ENCODE data around the gene KLK3. TPM values are rescaled to one million over a fixed set of nuclear protein-coding genes. Genes with fewer than 3 reads are reported as not detected.

Gene KLK3
- total RNA-seq, 1 experiment from 2014 or later, result not detected

GRCh38 chr19:50880241-50880640 is 25.5 kb downstream of the KLK3 start:
- POLR2A ChIA-PET, result no interaction called here
- BruUV-seq (replicated peaks), result no TSS peak
- no peak for DNase-seq (ENCODE audit: unreplicated experiment)
- Mint-ChIP-seq H3K9me3 (ENCODE audit: unreplicated experiment) (peaks cover 9% of the 10 kb centered on the region), H3K27ac (ENCODE audit: low read depth, unreplicated experiment) (no peak overlapping the region), H3K27me3 (ENCODE audit: insufficient read depth, unreplicated experiment) (peaks cover 43% of the 10 kb centered on the region), H3K4me3 (ENCODE audit: unreplicated experiment) (no peak overlapping the region), H3K36me3 (ENCODE audit: insufficient read depth, unreplicated experiment) (peaks cover 4% of the 10 kb centered on the region), H3K4me1 (ENCODE audit: insufficient read depth, unreplicated experiment) (no peaks in the 10 kb centered on the region)
- intact Hi-C loops (cut with micrococcal nuclease), result no loop called here
- TF ChIP-seq CTCF (IDR thresholded peaks at IDR 0.05; ENCODE audit: unreplicated experiment), result no peak
- CTCF ChIA-PET, result no interaction called here

GRCh38 chr19:50882188-50882587 is 27.5 kb downstream of the KLK3 start:
- Mint-ChIP-seq H3K27me3 (ENCODE audit: insufficient read depth, unreplicated experiment) (peaks cover 51% of the 10 kb centered on the region), H3K4me3 (ENCODE audit: unreplicated experiment) (no peak overlapping the region), H3K4me1 (ENCODE audit: insufficient read depth, unreplicated experiment) (no peaks in the 10 kb centered on the region), H3K27ac (ENCODE audit: low read depth, unreplicated experiment) (no peak overlapping the region), H3K9me3 (ENCODE audit: unreplicated experiment) (peaks cover 12% of the 10 kb centered on the region), H3K36me3 (ENCODE audit: insufficient read depth, unreplicated experiment) (peaks cover 4% of the 10 kb centered on the region)
- POLR2A ChIA-PET, result no interaction called here
- TF ChIP-seq CTCF (IDR thresholded peaks at IDR 0.05; ENCODE audit: unreplicated experiment), result no peak
- CTCF ChIA-PET, result interaction anchor here (1.0 kb wide), 1 partner anchor 24 kb away, joined by 3 read pairs; no protein-coding TSS in a partner anchor
- DNase-seq (ENCODE audit: unreplicated experiment), result no peak
- intact Hi-C loops (cut with micrococcal nuclease), result no loop called here
- BruUV-seq (replicated peaks), result no TSS peak

GRCh38 chr19:50889638-50890037 is 34.9 kb downstream of the KLK3 start:
- ChIA-PET CTCF (interaction anchor here (0.6 to 1.5 kb wide), 2 partner anchors 16 to 1960 kb away, joined by 3 to 4 read pairs; no protein-coding TSS in a partner anchor), POLR2A (interaction anchor here (1.5 kb wide), 1 partner anchor 32 kb away, joined by 3 read pairs; no protein-coding TSS in a partner anchor)
- no peaks in the 10 kb centered on the region for H3K36me3 Mint-ChIP-seq (ENCODE audit: insufficient read depth, unreplicated experiment)
- no peak for TF ChIP-seq CTCF (IDR thresholded peaks at IDR 0.05; ENCODE audit: unreplicated experiment)
- no peak for DNase-seq (ENCODE audit: unreplicated experiment)
- no TSS peak for BruUV-seq (replicated peaks)
- H3K27ac Mint-ChIP-seq (ENCODE audit: low read depth, unreplicated experiment), result no peak overlapping the region
- intact Hi-C loops (cut with micrococcal nuclease), result no loop called here
- H3K9me3 Mint-ChIP-seq (ENCODE audit: unreplicated experiment), result peaks cover 7% of the 10 kb centered on the region
- peaks cover 17% of the 10 kb centered on the region for H3K27me3 Mint-ChIP-seq (ENCODE audit: insufficient read depth, unreplicated experiment)
- no peaks in the 10 kb centered on the region for H3K4me1 Mint-ChIP-seq (ENCODE audit: insufficient read depth, unreplicated experiment)
- no peak overlapping the region for H3K4me3 Mint-ChIP-seq (ENCODE audit: unreplicated experiment)

- no peak overlapping the region for H3K4me3 Mint-ChIP-seq (ENCODE audit: unreplicated experiment)
- no TSS peak for BruUV-seq (replicated peaks)
- peaks cover 7% of the 10 kb centered on the region for H3K9me3 Mint-ChIP-seq (ENCODE audit: unreplicated experiment)
- H3K36me3 Mint-ChIP-seq (ENCODE audit: insufficient read depth, unreplicated experiment), result no peaks in the 10 kb centered on the region
- intact Hi-C loops (cut with micrococcal nuclease), result no loop called here
- peaks cover 17% of the 10 kb centered on the region for H3K27me3 Mint-ChIP-seq (ENCODE audit: insufficient read depth, unreplicated experiment)
- no peak for TF ChIP-seq CTCF (IDR thresholded peaks at IDR 0.05; ENCODE audit: unreplicated experiment)
- ChIA-PET POLR2A (interaction anchor here (1.5 kb wide), 1 partner anchor 31 kb away, joined by 3 read pairs; no protein-coding TSS in a partner anchor), CTCF (interaction anchor here (0.6 to 1.5 kb wide), 3 partner anchors 15 to 71 kb away, joined by 3 to 5 read pairs (median 4); no protein-coding TSS in a partner anchor)
- H3K4me1 Mint-ChIP-seq (ENCODE audit: insufficient read depth, unreplicated experiment), result no peaks in the 10 kb centered on the region
- H3K27ac Mint-ChIP-seq (ENCODE audit: low read depth, unreplicated experiment), result no peak overlapping the region
- no peak for DNase-seq (ENCODE audit: unreplicated experiment)
These were observed 35.9 kb downstream of the KLK3 start for GRCh38 chr19:50890422-50891252.
